GM20431 (cell line): Measurements from ENCODE around the gene ANO7.

Source experiments
- in situ Hi-C: fragments of 300-500 bp; cut with MseI, MboI; formaldehyde crosslinking; loops from one replicate; pipeline ENCODE4 v1.15.0; 2020; ENCODE audit warnings: low sequenced_read_pairs; ENCODE audit not compliant: unreplicated experiment

The ANO7 gene

DNA sequence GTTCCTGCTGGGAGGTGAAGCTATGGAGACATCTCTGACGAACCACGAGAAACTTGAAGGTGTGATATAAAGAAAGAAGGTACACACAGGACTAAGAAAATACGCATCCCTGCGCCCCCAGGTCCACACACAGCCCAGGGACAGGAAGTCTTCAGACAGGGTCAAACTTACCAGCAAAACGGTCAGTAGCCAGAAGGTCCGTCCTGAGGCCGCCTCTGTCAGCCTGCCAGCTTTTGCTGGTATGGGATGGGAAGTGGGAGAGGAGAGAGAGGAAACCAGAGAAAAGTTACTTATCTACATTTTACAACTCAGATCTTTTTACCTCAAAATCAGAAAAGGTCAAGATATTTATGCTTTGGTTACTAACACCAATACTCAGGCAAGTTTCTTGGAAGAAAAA, 79.8 kb downstream of the ANO7 start:
- in situ Hi-C loops = no loop called here

DNA sequence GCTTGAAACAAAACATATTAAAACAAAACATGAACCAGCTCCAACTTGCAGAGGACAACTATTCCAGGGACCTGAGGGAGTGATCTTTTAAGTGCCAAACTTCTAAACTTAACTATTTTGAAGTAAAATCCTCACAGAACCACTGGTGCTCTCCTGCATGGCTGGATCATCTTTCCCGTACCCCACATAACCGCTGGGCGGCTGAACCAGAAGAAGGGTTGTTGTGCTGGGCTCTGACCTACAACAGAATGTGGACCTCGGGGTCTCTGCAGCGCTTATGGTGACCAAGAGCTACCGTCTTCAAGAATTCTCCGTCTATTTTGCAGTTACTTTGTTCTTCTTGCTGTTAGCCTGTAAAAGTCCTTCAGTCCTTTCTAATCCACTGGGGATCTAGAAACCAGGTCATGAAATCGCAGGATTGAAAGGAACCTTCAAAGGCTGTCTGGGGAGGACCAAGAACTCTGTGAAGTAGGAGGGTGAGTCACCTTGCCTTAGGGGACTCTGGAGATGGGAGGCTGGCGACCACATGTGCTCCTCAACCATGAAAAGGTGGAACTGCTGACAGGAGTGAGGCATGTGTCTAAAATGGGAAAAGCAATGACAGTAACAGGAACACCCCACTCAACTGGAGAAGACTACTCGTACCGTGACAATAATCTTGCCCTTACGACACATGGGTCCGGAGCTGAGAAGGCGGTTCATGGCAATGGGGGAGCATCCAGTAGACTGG, 80.4 kb downstream of the ANO7 start:
- in situ Hi-C loops = no loop called here

DNA sequence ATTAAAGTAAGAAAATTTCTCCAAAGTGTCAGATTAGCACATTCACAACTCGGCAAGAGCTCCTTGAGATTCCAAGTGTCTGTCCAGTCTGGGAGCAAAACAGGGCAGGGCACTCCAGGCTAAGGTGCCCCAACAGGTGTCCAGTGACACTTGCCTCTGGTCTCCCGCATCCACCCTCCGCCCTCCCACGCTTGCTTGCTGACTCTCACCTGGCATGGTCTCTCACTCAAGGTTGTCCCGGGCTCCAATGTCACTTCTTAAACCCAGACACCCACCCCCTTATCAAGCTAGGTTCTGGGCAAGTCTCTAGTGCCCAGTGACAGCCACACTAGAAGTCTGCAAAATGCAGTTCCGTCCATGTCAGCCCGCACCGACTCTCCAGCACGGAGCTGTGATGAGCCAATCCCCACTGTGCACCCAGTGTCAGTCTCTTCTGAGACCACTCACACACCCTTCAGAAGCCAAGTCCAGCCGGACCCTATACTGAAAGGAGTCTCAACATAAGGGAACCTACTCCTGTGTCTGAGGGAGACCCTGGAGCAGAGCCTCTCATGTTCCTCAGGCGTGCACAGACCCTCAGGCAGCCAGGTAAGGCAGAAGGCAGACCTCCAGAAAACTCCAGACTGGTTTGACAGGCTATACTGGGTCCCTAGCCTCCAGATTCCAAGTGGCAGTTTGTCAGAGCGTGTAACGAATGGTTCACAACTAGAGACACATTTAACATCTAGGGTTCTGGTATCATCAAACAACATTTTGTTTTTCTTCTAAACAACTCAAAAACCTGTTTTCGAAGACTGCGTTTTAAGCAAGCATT, 81.4 kb downstream of the ANO7 start:
- in situ Hi-C loops = no loop called here

DNA sequence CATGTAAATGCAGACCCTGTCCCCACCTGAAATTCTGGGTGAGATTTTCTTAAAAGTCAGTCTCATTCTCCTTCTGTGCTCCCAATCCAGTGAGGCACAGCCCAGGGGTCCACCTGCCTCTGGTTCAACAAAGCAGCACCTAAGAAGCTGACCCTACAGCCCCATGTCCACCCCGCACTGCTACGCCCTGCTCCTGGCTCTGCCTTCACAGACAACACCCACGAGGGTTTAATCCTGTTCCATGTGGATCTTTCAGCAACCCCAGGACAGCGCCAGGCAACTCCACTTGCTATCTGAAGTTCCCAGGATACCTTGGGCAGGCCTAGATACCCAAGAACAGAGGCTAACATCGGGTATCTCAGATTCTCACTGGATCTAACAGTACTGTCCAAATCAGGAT, 82.1 kb downstream of the ANO7 start:
- in situ Hi-C loops = no loop called here

DNA sequence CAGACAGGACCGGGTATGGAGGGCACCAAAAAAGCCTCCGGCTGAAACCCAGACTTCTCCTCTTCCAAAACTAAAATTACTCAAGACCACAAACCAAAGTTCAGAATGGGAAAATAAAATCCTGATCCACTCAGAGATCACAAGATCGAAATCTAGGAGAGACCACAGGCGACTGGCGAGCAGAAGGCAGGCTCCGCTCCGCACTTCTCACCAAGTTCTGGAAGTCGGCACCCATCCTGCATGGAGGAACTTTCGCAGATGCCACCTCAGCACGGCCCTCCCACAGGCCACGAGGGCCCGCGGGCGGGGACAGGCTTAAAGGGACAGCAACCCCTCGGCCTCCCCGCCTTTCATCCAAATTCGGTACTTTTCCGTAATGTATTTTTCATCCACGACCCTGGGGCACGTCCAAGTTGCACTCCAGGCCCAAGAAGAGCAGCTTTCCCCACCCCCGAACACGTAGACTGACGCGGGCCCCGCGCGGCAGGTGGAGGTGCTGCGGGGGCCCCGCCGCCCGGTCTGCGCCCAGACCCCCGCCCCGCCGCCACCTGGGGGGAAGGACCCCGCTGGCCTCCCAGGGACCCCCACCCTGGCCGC, 83.3 kb downstream of the ANO7 start:
- in situ Hi-C loops = no loop called here

DNA sequence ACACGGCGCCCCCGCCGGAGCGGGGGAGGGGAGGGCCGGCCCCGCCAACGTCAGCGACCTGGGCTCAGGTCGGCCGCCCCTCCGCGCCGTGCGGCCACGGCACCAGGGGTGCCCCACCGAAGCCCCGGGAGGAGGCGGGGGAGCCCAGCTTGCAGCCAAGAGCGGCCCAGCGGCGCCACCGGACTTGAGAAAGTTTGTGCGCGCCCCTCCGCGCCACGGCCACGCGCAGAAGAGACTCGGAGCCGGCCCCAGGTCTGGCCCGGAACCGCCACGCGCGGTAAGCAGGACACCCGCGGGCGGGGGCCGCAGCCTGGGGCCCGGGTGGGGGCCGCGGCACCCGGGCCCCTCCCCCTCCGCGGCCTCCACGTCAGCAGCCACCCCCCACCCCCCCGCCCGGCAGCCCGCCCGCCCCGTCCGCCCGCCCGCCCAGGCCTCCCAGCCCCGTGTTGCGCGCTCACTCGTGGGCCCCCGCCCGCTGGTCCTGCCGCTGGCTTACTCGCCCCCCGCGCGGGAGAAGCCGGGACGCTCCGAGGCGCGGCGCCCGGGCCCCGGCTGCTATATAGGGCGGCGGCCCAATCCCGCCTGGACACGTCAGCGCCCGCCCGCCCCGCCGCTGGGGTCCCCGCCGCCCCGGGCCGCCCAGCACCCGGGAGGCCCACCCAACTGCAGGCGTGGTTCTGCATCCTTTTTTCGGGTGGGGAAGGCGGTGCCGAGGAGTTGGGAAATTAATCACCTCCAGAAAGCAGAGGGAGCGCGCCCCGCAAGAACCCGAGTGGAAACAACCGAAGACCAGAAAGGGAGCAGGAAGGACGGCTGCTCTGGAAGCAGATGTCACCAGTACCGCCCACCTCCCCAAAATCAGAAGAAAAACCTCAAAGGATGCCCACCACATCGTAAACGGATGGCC, 84.1 kb downstream of the ANO7 start:
- in situ Hi-C loops = no loop called here

DNA sequence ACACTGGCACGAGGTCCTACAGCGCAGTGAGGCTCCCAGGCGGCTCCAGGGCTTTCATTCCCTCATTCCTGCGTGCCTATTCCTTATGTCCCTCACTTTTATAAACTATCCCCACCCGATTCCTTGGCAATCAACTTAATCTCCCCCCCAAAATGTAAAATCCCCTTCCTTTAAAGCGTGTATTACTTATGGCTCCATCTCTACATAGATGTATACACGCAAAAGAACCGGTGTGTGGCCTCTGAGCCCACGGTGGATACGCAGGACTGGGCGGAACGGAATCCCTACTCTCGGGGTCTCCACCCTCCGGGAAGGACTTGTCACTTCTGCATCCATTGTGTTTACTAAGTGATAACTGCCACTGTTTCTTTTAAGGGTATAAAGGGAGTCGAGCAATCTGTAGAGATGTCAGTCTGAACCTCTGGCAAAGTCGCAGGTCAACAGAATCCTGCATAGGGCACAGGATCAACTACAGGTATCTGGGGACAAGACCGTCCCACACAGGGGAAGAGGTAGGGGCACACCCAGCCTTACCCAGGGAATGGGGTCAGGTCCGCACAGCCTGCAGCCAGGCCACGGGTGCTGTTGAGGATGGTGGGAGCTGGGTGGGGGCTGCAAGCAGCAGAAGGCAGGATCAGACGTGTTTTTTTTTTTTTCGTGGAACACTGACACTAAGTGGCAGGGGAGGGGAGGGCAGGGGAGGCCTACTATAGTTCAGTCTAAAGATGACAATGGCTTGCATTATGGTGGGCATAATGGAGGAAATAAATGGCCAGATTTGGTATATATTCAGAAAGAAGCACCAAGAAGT, 84.9 kb downstream of the ANO7 start:
- in situ Hi-C loops = no loop called here

DNA sequence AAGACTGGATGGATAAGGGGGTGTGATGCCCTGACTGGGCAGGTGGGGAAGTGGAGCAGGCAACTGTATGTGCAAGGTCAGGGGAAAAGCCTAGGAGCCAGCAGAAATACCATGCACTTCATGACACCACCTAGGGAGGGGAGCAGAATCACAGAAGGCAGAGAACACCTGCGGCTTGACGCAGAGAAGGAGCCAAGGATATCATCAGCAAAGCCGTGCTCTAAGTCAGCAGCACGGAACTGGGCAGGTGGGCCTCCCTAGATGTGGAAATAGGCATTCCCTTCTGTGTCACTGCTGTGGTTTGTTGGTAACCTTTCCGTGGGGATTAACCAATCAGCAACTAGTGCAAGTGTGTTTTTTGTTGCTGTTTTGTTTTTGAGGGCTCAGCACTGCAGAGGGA, 85.7 kb downstream of the ANO7 start:
- in situ Hi-C loops = no loop called here
